GM21390 (cell line): Measurements from ENCODE around the gene PLEKHM3.
A peak's percentile ranks its signal among the peaks of the same experiment; 100 is the strongest.
"Not testable (repeated sequence)": the region's sequence is repeated elsewhere in the genome, so short reads cannot be mapped to it uniquely, and the experiment has no call there.

Source experiments
- ATAC-seq: cut with Tn5 transposase; IDR thresholded peaks from one replicate; pipeline ENCODE4 v1.9.1; 2021; ENCODE audit not compliant: unreplicated experiment

PLEKHM3 gene

GRCh38 chr2:207952564-207953345, 72.6 kb downstream of the PLEKHM3 start:
- no peak for ATAC-seq

- peak; percentile 57 for ATAC-seq
These were observed 73.4 kb downstream of the PLEKHM3 start for GRCh38 chr2:207951734-207952470.

DNA sequence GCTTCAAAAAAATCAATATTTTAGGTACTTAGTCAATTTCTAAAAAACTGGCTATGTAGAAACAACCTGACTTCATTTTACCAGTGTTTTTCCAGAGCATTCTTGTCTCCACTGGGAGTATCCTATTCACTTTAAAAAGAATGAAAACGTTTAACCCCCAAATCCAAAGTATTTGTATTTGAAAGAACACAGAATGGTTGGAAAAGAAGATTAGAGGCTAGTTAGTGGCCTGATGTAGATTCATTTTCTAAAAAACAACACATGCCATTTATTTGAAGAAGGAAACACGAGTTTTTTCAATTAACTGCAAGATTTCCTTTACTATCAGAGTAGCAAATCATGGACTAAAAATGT, 74.6 kb downstream of the PLEKHM3 start:
- ATAC-seq: no peak

DNA sequence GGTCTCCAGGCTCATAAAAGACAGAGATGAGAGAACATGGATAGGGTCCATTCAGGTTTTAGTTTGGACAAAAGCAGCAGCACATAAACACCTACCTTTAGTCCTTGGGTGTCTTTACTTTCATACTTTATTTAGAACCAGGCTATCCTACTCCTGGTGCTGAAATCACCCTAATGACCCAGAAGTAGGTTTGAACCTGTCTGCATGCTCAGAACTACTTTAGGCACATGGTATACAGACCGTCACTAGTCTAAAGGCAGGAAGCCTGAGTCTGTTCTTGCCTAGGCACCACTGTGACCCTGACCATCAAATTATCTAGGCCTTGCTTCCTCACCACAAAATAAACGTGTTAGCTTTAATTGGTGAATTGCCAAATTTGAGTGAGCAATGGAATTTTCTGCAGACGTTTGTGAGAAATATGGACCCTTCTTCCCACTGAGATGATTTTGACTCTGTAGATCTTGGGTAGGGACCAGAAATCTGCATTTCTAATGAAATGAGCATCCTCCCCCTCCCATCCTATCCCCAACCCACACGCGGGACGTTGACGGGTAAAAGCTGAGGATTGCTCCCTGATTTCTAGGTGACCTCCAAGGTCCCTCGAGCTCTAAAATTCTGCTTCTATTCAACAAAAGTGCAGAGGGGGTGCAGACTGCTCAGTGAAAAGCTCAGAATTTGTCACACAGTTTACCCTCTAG, 75.1 kb downstream of the PLEKHM3 start:
- ATAC-seq: no peak

DNA sequence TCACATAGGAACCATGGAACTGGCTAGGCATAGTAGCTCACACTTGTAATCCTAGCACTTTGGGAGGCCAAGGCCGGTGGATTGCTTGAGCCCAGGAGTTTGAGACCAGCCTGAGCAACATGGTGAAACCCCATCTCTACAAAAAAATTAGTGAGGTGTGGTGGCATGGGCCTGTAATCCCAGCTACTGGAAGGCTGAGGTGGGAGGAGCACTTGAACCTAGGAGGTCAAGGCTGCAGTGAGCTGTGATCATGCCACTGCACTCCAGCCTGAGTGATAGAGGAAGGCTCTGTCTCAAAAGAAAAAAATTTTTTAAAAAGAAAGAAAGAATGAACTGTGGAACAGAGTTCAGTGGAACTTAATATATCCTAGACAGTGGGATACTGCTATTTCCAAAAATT, 76.1 kb downstream of the PLEKHM3 start:
- ATAC-seq: not testable (repeated sequence)

DNA sequence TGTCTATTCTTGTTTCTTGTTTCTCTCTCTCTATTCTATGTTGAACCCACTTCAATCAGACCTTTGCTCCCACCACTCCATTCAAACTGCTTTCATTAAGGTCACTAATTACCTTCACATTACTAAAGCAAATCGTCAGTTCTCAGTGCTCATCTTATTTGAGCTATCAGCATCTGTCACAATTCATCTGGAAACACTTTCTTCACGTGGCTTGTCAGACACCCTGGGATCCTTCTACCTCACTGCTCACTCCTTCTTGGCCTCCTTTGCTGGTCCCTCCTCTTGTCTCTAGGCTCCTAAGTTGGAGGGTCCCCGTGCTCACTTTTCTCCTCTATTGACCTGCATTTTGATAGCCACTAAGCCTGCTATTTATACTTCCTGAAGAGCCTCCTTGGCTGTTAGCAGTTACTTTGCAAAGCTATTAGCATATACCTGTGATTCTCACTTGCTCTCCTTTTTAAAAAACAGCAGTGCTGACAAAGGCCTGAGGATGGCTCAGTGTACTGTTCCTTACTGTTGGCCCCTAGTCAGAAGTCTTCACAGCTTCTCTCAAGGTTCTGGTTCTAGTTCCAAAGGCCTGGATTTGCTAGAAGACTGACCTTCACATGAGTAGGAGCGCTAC, 80.2 kb downstream of the PLEKHM3 start:
- no peak for ATAC-seq

DNA sequence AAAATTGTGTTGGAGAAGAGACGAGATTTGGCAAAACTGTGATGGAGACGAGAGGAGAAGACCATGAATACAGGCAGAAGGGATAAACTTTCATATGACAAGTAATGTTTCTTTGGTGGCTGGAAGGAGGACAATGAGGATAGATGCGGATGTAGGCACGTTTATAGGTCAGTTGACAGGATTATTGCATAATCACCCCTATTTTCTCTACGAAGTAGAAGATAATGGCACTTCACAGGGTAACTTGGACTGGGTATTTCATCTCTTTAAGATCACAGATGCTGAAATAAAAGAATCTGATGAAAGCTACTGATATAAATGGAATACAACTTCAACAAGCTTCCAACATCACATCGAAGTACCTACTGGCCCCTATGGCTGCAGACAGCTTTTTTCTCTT, 81.0 kb downstream of the PLEKHM3 start:
- ATAC-seq: no peak

DNA sequence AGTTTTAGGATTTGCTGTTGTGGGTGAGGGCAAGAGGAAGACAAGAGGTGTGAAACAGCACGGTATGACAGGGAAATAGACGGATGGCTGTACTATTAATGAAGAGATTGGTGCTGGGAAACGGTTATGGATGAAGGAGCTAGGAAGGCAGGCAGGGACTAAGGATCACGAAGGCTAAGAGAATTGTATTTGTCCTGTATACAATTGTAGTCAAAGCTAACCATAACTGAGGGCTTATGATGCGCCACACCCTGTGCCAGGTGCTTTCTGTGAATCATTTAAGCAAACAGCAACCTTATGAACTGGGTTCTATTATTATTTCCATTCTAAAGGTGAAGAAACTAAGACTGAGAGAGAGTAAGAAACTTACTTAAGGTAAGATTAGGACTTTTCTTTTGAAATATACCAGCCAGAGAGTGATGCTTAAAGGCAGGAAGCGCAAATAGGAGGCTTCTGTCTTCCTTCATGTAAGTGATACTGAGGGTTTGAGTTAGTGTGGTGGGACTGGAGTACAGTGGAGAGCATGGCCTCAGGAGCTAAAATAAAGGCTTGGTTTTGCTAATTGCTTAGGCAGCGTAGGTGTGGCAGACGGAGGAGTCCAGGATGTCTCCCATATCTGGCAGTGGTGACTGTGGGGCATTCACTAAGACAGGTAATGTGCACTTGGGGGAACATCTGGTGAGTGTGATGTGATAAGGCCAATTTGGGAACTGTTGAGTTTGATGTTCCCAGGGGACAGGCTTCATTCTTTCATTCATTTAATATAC, 85.8 kb downstream of the PLEKHM3 start:
- no peak for ATAC-seq

GRCh38 chr2:207938886-207939285, 86.4 kb downstream of the PLEKHM3 start:
- no peak for ATAC-seq

DNA sequence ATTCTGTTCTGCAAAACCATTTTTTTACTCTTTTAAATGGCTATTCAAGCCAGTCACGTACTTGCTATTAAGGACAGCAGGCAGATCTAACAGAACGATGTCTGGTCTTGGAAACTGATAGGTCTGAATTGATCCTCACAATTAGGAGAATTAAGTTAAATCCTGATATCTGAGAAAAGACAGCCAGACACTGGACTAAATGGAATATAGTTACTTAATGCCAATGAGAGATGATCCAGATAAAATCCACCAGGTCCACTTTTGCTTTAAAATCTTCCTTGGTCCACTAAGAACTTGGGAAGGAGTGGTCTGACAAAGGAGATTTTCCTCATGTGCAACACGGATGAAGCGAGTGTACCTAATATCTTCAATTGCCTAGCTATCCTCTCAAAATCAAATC, 86.9 kb downstream of the PLEKHM3 start:
- no peak for ATAC-seq

DNA sequence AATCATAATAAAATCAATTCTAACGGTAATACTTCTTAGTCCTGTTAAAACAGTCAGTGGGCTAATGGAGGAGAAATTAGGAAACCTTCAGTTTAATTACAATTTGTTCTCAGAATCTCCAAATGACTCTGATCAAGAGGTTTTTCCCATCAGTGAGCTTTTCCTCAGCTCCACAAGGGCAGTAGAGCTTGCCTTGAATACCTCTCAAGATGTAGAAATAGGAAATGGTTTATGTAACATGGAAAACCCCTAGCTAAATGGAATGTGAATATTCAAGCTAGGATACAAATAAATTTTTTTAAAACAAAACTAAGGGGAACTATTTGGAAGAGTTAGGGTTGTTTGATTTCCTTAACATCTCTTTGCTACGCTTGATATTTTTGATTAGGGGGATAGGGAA, 87.5 kb downstream of the PLEKHM3 start:
- ATAC-seq: no peak

DNA sequence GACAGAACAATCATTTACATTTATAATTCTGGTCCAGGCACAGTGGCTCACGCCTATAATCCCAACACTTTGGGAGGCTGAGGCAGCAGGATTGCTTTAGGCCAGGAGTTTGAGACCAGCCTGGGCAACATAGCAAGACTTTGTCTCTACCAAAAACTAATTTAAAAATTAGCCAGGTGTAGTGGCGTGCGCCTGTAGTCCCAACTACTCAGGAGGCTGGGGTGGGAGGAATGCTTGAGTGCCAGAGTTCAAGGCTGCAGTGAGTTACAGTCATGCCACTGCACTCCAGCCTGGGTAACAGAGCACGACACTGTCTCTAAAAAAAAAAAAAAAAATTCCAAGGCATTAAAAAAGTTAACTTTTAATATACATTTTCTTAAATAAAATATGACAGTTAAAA, 88.1 kb downstream of the PLEKHM3 start:
- no peak for ATAC-seq

DNA sequence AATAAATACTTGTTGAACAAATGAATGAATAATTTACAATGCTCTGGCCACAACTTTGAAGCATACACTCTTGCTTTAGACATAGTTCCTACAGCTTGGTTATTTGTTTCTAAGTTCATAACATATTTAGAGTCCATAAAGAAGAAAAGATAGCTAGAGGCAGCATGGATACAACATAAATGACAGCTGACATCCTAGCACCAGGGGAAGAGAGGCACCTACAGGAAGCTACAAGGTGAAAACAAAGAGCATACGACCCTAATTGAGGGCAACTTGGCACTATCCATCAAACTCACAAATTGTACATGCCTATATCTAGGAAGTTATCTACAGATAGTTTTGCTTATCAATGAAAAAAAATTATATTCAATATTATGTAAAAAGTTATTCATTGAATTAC, 88.9 kb downstream of the PLEKHM3 start:
- no peak for ATAC-seq

- no peak for ATAC-seq
These were observed 89.3 kb downstream of the PLEKHM3 start for GRCh38 chr2:207935991-207936370.

DNA sequence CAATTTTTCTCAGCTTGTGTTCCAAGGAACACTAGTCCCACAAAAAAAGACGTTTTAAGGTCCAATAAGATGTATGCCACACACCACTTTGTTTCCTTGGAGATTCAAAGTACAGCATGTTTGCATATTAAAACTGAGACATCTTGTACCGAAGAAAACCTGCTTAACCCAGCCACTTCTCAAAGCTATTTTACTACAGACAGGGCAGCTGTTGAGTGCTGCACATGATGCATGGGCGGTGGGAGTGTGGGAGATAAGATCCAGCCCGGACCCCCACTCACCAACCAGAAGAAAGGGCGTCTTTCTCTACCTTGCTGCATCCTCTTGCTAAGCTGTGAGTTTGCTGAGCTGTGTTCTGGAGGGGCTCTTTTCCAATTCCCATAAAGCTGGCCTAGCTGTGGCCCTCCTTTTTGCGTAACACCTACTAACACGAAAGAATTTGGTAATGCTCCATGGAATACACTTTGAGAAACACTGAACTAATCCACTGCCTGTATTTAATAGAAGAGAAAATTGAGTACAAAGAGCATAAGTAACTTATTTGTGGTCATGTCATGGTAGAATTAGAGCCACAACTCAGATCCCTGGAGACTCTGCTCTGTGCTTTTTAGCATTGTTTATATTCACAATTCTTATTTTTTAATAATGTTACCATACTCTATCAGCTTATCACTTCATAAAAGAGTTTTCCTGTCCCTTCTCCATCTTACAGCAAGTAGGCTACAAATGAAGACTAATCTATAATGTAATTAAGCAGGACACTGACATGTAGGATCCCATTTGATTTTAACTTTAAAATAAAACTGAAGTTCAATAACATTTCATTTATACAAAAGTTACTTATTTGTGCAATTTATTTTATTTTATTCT, 90.0 kb downstream of the PLEKHM3 start:
- ATAC-seq: no peak

DNA sequence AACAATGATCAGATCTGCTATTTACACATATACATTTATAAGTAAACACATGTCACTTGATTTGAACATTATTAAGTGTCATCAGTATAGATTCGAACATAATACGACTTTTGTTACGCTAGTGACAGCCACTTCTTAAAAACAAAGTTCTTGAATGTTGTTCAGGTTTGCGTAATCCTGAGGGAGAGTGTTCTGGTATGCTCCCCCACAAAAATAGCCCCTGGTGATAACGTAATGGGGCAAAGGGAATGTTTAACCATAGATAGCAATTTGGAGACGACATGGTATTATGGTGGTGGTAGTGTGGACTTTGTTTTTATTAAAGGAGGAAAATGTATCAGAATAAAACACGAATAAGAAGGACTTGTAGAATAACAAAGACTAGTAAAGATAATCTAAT, 90.6 kb downstream of the PLEKHM3 start:
- ATAC-seq: no peak

- ATAC-seq: no peak
These were observed 91.8 kb downstream of the PLEKHM3 start for GRCh38 chr2:207933396-207934065.

- no peak for ATAC-seq
These were observed 93.2 kb downstream of the PLEKHM3 start for GRCh38 chr2:207932106-207932505.

- ATAC-seq: no peak
These were observed 94.6 kb downstream of the PLEKHM3 start for GRCh38 chr2:207930747-207931146.
